Neural crest cell (in vitro differentiated cells): ENCODE data around the gene BRMS1L. TPM values are rescaled to one million over a fixed set of nuclear protein-coding genes. Genes with fewer than 3 reads are reported as not detected.

Experiments used
- DNase-seq: peaks from one replicate; pipeline ENCODE4 v3.0.0; 2021; ENCODE audit warnings: low read depth, mixed read lengths, low spot score
- H3K27ac Mint-ChIP-seq: one replicate; pipeline ENCODE4 v1.8.0; 2021; ENCODE audit warnings: mild to moderate bottlenecking, mixed read lengths; ENCODE audit not compliant: unreplicated experiment
- H3K27me3 Mint-ChIP-seq: 2 replicates; pipeline ENCODE4 v1.8.0; 2021; ENCODE audit warnings: low read depth, mild to moderate bottlenecking, mixed read lengths
- H3K36me3 Mint-ChIP-seq: 2 replicates; pipeline ENCODE4 v1.8.0; 2021; ENCODE audit warnings: low read depth, mild to moderate bottlenecking, mixed read lengths
- H3K4me1 Mint-ChIP-seq: 2 replicates; pipeline ENCODE4 v1.8.0; 2021; ENCODE audit warnings: mixed read lengths
- H3K4me3 Mint-ChIP-seq: one replicate; pipeline ENCODE4 v1.8.0; 2021; ENCODE audit warnings: mild to moderate bottlenecking, mixed read lengths
- H3K9me3 Mint-ChIP-seq: 2 replicates; pipeline ENCODE4 v1.8.0; 2021; ENCODE audit warnings: mixed read lengths
- total RNA-seq: library from RNA; stranded (reverse); gene quantifications from 2 replicates; pipeline ENCODE4 v1.2.1, GENCODE V29; 2021
- TF ChIP-seq, protein P1 (sequence below): fragments of 200-600 bp; sonication (generic); conservative IDR thresholded peaks from 2 replicates; pipeline ENCODE4 v1.5.0; 2021; ENCODE audit warnings: antibody characterized with exemption, mild to moderate bottlenecking

The BRMS1L gene
- total RNA-seq, 1 donor from 2014 or later = 12.4 TPM

DNA sequence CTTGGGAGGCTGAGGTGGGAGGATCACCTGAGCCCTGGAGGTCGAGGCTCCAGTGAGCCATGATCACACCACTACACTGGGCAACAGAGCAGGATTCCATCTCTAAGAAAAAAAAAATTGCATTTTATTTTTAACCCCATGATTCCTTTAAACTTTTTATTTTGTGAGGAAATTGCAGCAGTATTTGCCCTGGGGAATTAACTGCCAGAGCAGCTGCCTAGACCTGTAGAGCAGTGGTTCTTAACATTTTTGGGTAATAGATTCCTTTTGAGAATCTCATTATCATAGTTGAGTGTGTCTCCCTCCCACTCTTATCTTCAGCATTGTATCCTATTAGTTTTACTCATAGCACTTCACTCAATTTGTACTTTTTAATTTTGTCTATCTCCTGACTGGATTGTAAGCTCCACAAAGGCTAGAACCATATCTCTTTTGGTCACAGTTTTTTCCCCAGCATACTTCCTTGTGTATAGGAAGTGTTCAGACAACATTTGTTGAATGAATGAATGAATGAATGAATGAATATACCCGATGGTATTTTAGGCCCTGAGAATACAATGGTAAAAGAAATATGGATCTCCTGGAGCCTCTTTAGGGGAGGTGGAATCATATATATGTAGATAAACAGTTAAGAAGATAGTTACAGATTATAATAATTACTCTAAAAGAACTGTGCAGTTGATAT lies 40.6 kb downstream of the BRMS1L start:
- DNase-seq = no peak
- Mint-ChIP-seq H3K4me1 (no peaks in the 10 kb centered on the region), H3K27ac (no peak overlapping the region), H3K36me3 (peaks cover 9% of the 10 kb centered on the region), H3K9me3 (no peaks in the 10 kb centered on the region), H3K27me3 (no peaks in the 10 kb centered on the region), H3K4me3 (no peak overlapping the region)
- TF ChIP-seq, protein P1, sequence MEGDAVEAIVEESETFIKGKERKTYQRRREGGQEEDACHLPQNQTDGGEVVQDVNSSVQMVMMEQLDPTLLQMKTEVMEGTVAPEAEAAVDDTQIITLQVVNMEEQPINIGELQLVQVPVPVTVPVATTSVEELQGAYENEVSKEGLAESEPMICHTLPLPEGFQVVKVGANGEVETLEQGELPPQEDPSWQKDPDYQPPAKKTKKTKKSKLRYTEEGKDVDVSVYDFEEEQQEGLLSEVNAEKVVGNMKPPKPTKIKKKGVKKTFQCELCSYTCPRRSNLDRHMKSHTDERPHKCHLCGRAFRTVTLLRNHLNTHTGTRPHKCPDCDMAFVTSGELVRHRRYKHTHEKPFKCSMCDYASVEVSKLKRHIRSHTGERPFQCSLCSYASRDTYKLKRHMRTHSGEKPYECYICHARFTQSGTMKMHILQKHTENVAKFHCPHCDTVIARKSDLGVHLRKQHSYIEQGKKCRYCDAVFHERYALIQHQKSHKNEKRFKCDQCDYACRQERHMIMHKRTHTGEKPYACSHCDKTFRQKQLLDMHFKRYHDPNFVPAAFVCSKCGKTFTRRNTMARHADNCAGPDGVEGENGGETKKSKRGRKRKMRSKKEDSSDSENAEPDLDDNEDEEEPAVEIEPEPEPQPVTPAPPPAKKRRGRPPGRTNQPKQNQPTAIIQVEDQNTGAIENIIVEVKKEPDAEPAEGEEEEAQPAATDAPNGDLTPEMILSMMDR = no peak

DNA sequence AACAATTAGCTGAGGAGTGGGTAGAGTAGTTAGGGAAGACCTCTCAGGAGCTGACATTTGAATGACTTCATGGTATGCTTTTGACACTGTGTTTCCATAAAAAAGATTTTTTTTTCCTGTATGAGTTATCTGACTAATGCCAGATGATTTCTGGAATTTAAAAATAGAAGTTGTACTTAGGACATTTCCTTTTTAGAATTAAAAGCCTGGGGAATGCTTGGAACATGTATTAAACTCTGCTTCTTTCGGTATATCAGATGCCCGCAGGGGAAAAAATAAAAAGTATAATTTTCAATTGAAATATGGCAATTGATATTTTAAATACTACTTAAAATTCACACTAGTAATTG lies 41.1 kb downstream of the BRMS1L start:
- Mint-ChIP-seq H3K36me3 (peaks cover 9% of the 10 kb centered on the region), H3K4me3 (no peak overlapping the region), H3K9me3 (no peaks in the 10 kb centered on the region), H3K27me3 (no peaks in the 10 kb centered on the region), H3K27ac (no peak overlapping the region), H3K4me1 (no peaks in the 10 kb centered on the region)
- TF ChIP-seq, protein P1 = no peak
- DNase-seq = no peak

DNA sequence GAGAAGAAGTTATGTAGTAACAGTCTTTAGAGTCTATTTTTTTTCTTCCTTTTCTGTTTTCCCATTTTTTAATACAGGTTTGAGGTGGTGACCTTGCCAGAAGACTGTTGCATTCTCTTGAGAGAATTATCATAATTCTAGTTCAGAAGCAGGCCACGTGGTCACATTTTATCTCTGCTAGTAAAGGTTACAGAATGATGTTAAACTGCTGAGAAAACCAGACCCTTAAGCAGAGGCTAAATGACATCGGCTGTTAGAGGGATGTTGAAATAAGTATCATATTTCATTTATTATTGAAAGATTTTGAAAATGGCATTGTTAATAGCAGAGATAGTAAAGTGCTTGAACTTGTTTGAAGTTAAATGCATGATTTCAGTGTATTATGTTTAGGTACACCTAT lies 49.2 kb downstream of the BRMS1L start:
- DNase-seq = no peak
- TF ChIP-seq, protein P1 = no peak
- H3K4me3 Mint-ChIP-seq = no peak overlapping the region
- no peaks in the 10 kb centered on the region for H3K27me3 Mint-ChIP-seq
- no peaks in the 10 kb centered on the region for H3K9me3 Mint-ChIP-seq
- H3K36me3 Mint-ChIP-seq = peaks cover 3% of the 10 kb centered on the region
- no peaks in the 10 kb centered on the region for H3K4me1 Mint-ChIP-seq
- no peak overlapping the region for H3K27ac Mint-ChIP-seq

DNA sequence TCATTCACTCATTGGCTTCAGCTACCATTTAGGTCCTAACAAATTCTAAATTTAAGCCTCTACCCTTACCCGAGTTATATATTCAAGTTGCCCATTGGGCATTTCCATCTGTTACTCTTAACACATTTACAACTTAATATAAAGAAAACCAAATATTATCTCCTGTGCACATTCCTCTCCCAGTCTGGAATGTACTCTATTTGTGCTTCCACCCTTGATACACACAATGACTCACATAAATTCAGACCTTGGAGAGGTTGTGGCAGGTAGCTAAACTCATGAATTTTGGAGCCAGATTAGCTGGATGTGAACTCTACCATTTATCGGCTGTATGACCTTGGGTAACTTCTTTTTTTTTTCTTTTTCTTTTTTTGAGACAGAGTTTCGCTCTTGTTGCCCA lies 51.1 kb downstream of the BRMS1L start:
- Mint-ChIP-seq H3K9me3 (no peaks in the 10 kb centered on the region), H3K27ac (no peak overlapping the region), H3K36me3 (peaks cover 3% of the 10 kb centered on the region), H3K27me3 (no peaks in the 10 kb centered on the region), H3K4me1 (no peaks in the 10 kb centered on the region), H3K4me3 (no peak overlapping the region)
- no peak for DNase-seq
- TF ChIP-seq, protein P1 = no peak

DNA sequence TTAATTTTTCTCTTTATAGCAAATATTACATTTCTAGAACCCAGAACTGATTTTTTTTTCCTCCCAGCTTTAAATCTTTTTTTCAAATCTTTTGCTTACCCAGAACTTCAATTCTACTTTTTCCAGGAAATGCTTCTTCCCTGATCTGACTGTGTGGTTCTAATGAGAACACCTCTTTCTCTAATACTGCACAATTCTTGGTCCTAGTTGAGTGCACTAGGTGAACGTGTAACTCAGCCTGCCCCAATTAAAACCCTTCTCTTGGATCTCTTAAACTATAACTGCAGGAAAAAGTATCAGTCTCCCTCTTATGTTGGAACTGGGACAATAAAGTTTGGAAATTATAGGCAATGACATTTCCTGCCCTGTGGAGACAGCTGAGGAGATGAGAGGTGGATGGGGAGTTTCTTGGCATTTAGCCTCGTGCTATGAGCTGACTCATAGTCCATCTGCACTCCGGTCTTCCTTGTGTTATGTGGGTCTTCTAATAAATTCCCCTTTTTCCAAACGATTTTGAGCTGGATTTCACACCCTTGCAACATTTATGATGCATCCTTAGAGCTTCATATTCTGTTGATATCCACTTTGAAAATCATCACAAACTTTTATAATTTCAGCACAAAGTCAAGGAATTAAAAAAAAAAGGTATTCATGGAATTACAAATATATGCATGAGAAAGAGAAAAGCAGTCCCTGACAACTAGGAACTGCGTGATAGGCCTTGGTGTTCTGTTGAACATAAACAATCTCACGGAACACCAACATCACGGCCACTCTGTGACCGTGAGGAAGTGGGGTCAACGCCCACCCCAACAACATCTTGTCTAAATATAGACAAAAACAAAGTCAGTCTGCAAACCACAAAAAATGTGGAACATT lies 52.4 kb downstream of the BRMS1L start:
- Mint-ChIP-seq H3K4me3 (no peak overlapping the region), H3K4me1 (no peaks in the 10 kb centered on the region), H3K36me3 (peaks cover 3% of the 10 kb centered on the region), H3K27ac (no peak overlapping the region), H3K27me3 (no peaks in the 10 kb centered on the region), H3K9me3 (no peaks in the 10 kb centered on the region)
- TF ChIP-seq, protein P1 = no peak
- no peak for DNase-seq
